HTERT RPE-1 (cell line): ENCODE data around the gene TUBB2B.
"Not testable (repeated sequence)": the region's sequence is repeated elsewhere in the genome, so short reads cannot be mapped to it uniquely, and the experiment has no call there.

ENCODE experiments used
- in situ Hi-C: fragments of 300-500 bp; cut with MboI; formaldehyde crosslinking; loops from 4 replicates; pipeline ENCODE4 v1.14.3; 2020; ENCODE audit warnings: low sequenced_read_pairs

TUBB2B gene

GRCh38 chr6:3190779-3191178 is 36.7 kb downstream of the TUBB2B start:
- in situ Hi-C loops: no loop called here

- in situ Hi-C loops: no loop called here
Observed at GRCh38 chr6:3190056-3190455, 37.4 kb downstream of the TUBB2B start.

- in situ Hi-C loops: not testable (repeated sequence)
Observed at GRCh38 chr6:3189192-3189591, 38.3 kb downstream of the TUBB2B start.

DNA sequence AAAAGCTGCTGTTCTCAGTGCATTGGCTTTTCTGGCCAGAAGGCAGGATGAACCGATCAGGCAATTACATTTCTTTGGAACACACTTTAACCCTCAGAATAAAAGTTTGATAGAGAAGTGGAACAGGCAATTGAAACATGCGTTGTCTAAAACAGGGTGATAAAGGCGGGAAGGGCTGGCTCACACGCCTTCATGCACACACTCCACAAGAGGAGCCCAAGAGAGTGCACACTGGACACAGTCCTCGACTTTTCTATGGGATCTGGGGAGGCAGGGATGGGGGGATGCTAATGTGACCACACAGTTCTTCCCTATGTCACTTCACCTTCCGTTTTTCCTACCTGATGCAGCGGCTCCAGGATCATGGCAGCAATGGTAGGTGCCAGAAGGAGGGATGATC is 39.2 kb downstream of the TUBB2B start:
- in situ Hi-C loops: no loop called here

DNA sequence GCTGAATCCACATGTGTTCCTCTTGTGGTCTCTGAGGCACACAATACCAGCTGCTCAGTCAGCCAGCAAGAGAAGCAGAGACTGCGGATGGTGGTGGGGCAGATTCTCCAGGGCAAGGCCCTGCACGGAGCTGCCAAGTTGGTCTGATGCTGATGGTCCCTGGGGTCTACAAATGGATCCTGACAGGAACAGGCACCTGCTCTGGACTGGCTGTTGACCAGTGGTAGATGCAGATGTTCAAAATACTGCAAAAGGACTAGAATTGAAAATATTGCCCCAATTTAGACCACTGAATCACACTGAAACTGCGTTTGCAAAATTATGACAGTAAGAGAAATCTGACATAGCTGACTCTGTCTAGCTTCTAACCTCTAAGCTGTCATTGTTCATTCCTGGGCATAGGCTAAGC is 40.5 kb downstream of the TUBB2B start:
- in situ Hi-C loops: no loop called here

GRCh38 chr6:3183066-3183465 is 44.4 kb downstream of the TUBB2B start:
- in situ Hi-C loops: no loop called here

GRCh38 chr6:3181105-3181504 is 46.3 kb downstream of the TUBB2B start:
- in situ Hi-C loops: no loop called here

- in situ Hi-C loops: not testable (repeated sequence)
Observed at GRCh38 chr6:3179945-3180344, 47.5 kb downstream of the TUBB2B start.

- in situ Hi-C loops: not testable (repeated sequence)
Observed at GRCh38 chr6:3178666-3179065, 48.8 kb downstream of the TUBB2B start.

GRCh38 chr6:3176562-3177355 is 50.7 kb downstream of the TUBB2B start:
- in situ Hi-C loops: no loop called here

DNA sequence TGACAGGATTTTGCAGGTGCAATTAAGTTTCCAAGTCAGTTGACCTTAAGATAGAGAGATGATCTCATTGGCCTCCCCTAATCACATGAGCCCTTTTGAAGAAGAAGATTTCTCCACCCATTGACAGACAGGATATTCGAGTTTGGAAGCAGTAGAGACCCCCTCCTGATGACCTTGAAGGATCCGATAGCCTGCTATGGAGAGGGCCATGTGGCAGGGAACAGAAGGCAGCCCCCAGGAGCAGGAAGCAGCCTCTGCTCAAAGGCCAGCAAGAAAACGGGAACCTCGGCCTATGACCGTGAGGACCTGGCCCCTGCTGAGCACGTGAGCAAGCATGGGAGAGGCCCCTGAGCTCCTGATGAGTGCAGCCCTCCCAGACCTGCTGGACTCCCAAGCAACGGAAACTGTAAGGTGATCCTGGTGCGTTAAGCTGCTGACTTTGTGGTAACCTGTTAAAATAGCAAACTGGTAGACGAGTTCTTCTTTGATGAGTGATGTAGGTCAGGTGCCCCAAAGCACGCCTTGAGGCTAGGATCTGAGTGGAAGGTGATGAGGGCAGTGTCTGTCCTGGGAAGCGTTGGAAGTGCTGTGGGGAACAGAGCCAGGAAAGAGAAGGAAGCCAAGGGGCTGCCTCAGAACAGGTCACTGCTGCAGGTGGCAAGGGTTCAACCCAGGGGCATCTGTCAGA is 51.6 kb downstream of the TUBB2B start:
- in situ Hi-C loops: no loop called here
